Activated naive CD8-positive, alpha-beta T cell treated with anti-CD3 and anti-CD28 coated beads for 36 hours (primary cell): ENCODE results near the gene FAM25G. TPM values are rescaled to one million over a fixed set of nuclear protein-coding genes. Genes with fewer than 3 reads are reported as not detected.

Experiments used
- DNase-seq: peaks from one replicate; pipeline ENCODE4 v3.0.0; 2021
- H3K27ac Mint-ChIP-seq: one replicate; pipeline ENCODE4 v1.8.0; 2022; ENCODE audit warnings: mild to moderate bottlenecking, moderate library complexity, mixed read lengths
- H3K27me3 Mint-ChIP-seq: one replicate; pipeline ENCODE4 v1.8.0; 2022; ENCODE audit warnings: mild to moderate bottlenecking, mixed read lengths
- H3K36me3 Mint-ChIP-seq: one replicate; pipeline ENCODE4 v1.8.0; 2021; ENCODE audit warnings: mild to moderate bottlenecking, mixed read lengths
- H3K4me1 Mint-ChIP-seq: one replicate; pipeline ENCODE4 v1.8.0; 2021; ENCODE audit warnings: mixed read lengths
- H3K4me3 Mint-ChIP-seq: one replicate; pipeline ENCODE4 v1.8.0; 2022; ENCODE audit warnings: mild to moderate bottlenecking, moderate library complexity, mixed read lengths
- H3K9me3 Mint-ChIP-seq: one replicate; pipeline ENCODE4 v1.8.0; 2022; ENCODE audit warnings: mixed read lengths
- total RNA-seq, 2 experiments: library from RNA; stranded (reverse); gene quantifications; one replicate each; pipeline ENCODE4 v1.2.3, GENCODE V29; 2021

The FAM25G gene
- total RNA-seq, 2 experiments from 2014 or later, result not detected

- peaks cover 12% of the 10 kb centered on the region for H3K9me3 Mint-ChIP-seq
- H3K27ac Mint-ChIP-seq, result no peak overlapping the region
- peaks cover 12% of the 10 kb centered on the region for H3K27me3 Mint-ChIP-seq
- H3K4me1 Mint-ChIP-seq, result no peaks in the 10 kb centered on the region
- no peak for DNase-seq
- no peaks in the 10 kb centered on the region for H3K36me3 Mint-ChIP-seq
- no peak overlapping the region for H3K4me3 Mint-ChIP-seq
These were observed 49.1 kb downstream of the FAM25G start for GRCh38 chr10:47442351-47442750.

- H3K4me3 Mint-ChIP-seq, result no peak overlapping the region
- no peak overlapping the region for H3K27ac Mint-ChIP-seq
- H3K27me3 Mint-ChIP-seq, result peaks cover 12% of the 10 kb centered on the region
- H3K9me3 Mint-ChIP-seq, result peaks cover 12% of the 10 kb centered on the region
- no peaks in the 10 kb centered on the region for H3K36me3 Mint-ChIP-seq
- no peaks in the 10 kb centered on the region for H3K4me1 Mint-ChIP-seq
- DNase-seq, result no peak
These were observed 49.6 kb downstream of the FAM25G start for GRCh38 chr10:47441938-47442337.

- Mint-ChIP-seq H3K4me1 (no peaks in the 10 kb centered on the region), H3K9me3 (peaks cover 5% of the 10 kb centered on the region), H3K4me3 (no peak overlapping the region), H3K36me3 (no peaks in the 10 kb centered on the region), H3K27ac (no peak overlapping the region), H3K27me3 (peaks cover 16% of the 10 kb centered on the region)
- no peak for DNase-seq
These were observed 51.3 kb downstream of the FAM25G start for GRCh38 chr10:47440207-47440606.

- Mint-ChIP-seq H3K27me3 (peaks cover 17% of the 10 kb centered on the region), H3K27ac (no peak overlapping the region), H3K4me1 (no peaks in the 10 kb centered on the region), H3K36me3 (no peaks in the 10 kb centered on the region), H3K9me3 (peaks cover 6% of the 10 kb centered on the region), H3K4me3 (no peak overlapping the region)
- no peak for DNase-seq
These were observed 52.5 kb downstream of the FAM25G start for GRCh38 chr10:47438857-47439474.

Other genes with a start within 250 kb of the FAM25G start
- gene GDF10, start 191.5 kb downstream of the FAM25G start, total RNA-seq, result 1 to 10 TPM; 4.1 TPM
- not detected for gene GDF2, start 169.2 kb downstream of the FAM25G start, total RNA-seq
- gene RBP3, start 143.3 kb downstream of the FAM25G start, total RNA-seq, result not detected
- gene ZNF488, start 107.4 kb downstream of the FAM25G start, total RNA-seq, result under 1 TPM; 0.33 to 0.50 TPM
- not detected for gene ANXA8, start 7.6 kb downstream of the FAM25G start, total RNA-seq
- gene AGAP9, start 31.9 kb upstream of the FAM25G start, total RNA-seq, result 1 to 10 TPM; 2.1 to 2.8 TPM